Karpas-422 (cell line): ENCODE measurements around the gene PPP2R3B. TPM values are rescaled to one million over a fixed set of nuclear protein-coding genes. Genes with fewer than 3 reads are reported as not detected.

Source experiments
- DNase-seq: peaks from one replicate; pipeline ENCODE4 v3.0.0-alpha.2; 2015
- H2AFZ ChIP-seq: fragments of 200-600 bp; sonication (generic); 2 replicates; pipeline ENCODE4 v1.6.1; 2014; ENCODE audit warnings: antibody characterized with exemption, low read length, mixed read lengths
- H3K27ac ChIP-seq: fragments of 200-600 bp; sonication (generic); 2 replicates; pipeline ENCODE4 v1.5.1; 2014; ENCODE audit warnings: mild to moderate bottlenecking, low read length, moderate library complexity
- H3K27me3 ChIP-seq: fragments of 200-600 bp; sonication (generic); 2 replicates; pipeline ENCODE4 v1.6.1; 2014; ENCODE audit warnings: low read length, mixed read lengths
- H3K36me3 ChIP-seq: fragments of 200-600 bp; sonication (generic); 2 replicates; pipeline ENCODE4 v1.6.1; 2014; ENCODE audit warnings: low read length, mixed read lengths; ENCODE audit not compliant: insufficient read depth
- H3K4me1 ChIP-seq: fragments of 200-600 bp; sonication (generic); 2 replicates; pipeline ENCODE4 v1.6.1; 2014; ENCODE audit warnings: mild to moderate bottlenecking, low read length, mixed read lengths
- H3K4me2 ChIP-seq: fragments of 200-600 bp; sonication (generic); 2 replicates; pipeline ENCODE4 v1.6.1; 2014; ENCODE audit warnings: low read length, low read depth, mild to moderate bottlenecking; ENCODE audit not compliant: poor library complexity, severe bottlenecking
- H3K4me3 ChIP-seq: fragments of 200-600 bp; sonication (generic); 2 replicates; pipeline ENCODE4 v1.5.1; 2014; ENCODE audit warnings: mild to moderate bottlenecking, antibody characterized with exemption, low read length, mixed read lengths
- H3K79me2 ChIP-seq: fragments of 200-600 bp; sonication (generic); 2 replicates; pipeline ENCODE4 v1.6.1; 2014; ENCODE audit warnings: mild to moderate bottlenecking, low read length, mixed read lengths
- H3K9ac ChIP-seq: fragments of 200-600 bp; sonication (generic); 2 replicates; pipeline ENCODE4 v1.6.0; 2014; ENCODE audit warnings: low read length
- H3K9me2 ChIP-seq: fragments of 200-600 bp; sonication (generic), shearing (Covaris generic); replicated peaks from 2 replicates; pipeline ENCODE4 v1.6.0; 2014; ENCODE audit warnings: mild to moderate bottlenecking, low read length, moderate library complexity; ENCODE audit not compliant: insufficient read depth
- H3K9me3 ChIP-seq: fragments of 300-700, 200-600 bp; sonication (generic); 2 replicates; pipeline ENCODE4 v1.6.1; 2014; ENCODE audit warnings: low read length, mixed read lengths
- H4K20me1 ChIP-seq: fragments of 200-600 bp; sonication (generic); 2 replicates; pipeline ENCODE4 v1.6.1; 2014; ENCODE audit warnings: mild to moderate bottlenecking, antibody characterized with exemption, low read length, low read depth; ENCODE audit not compliant: insufficient read depth
- total RNA-seq: library from RNA; depleted of rRNA; stranded (reverse); fragments of >200 nt; shearing (Covaris generic); gene quantifications from 2 replicates; pipeline ENCODE4 v1.2.3, GENCODE V29; 2014; ENCODE audit warnings: low replicate concordance

PPP2R3B gene
- total RNA-seq, 1 experiment from 2014 or later: 23.2 TPM

DNA sequence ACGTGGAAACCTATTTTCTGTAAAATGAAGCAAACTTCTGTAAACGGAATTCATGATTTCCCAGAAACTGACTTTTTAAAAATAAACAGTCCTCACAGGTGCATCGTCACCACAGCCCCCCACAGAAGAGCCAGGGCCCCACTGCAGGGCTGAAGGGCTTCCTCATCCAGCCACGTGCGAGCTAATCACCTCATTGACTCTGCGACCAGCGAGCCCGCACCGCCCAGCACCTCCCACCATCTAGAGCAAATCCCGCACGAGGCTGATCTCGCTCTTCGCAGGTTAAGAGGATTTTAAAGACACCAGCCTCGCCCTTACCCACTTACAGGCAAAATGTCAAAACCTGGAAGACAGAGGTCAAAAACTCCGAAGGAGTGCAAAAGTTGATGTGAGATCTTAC, 14.8 kb downstream of the PPP2R3B start:
- Histone ChIP-seq H3K27me3 (no peaks in the 10 kb centered on the region), H3K4me1 (peaks cover 59% of the 10 kb centered on the region), H2AFZ (no peak overlapping the region), H3K27ac (peak overlapping the region; percentile 100), H3K4me3 (no peak overlapping the region), H4K20me1 (no peaks in the 10 kb centered on the region), H3K79me2 (peaks cover 80% of the 10 kb centered on the region), H3K9ac (peak overlapping the region; percentile 79; the same call in 1 of the 2 replicates), H3K36me3 (peaks cover 9% of the 10 kb centered on the region; the same call in 1 of the 2 replicates), H3K9me3 (no peaks in the 10 kb centered on the region), H3K9me2 (no peaks in the 10 kb centered on the region), H3K4me2 (peak overlapping the region; percentile 97)
- peak; percentile 82 for DNase-seq

DNA sequence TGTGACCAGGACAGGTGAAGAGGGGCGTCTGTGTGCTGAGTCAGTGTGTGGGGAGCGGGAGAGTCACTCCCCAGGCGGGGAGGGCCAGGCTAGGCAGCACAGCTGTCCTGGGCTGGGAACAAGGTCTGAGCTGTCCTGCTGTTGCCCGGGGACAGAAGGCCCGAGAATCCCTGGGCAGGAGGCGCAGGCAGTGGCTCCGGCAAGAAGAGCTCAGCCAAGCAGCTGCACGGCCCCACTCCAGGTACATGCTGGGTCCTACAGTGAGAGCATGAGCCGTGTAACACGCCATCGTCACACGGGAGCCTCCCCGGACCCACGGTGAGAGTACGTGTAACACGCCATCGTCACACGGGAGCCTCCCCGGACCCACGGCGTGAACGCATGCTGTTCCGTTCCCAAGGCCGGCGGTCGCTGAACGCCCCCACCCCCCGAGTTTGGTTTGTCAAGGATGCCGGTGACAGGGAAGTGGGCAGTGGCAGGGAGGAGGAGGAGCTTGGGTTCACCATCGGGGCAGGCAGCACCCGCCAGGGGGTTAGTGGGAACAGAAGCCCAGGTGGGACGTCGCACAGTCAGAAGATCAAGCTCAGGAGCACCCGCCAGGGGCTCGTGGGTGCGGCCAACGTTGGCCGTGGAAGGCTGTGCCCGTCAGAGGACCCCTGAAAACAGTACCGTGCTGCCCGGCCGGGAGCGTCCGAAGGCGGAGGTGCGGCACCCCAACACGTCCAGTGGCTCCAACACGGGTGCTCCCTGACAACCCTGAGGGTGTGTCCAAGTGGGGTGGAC, 15.6 kb downstream of the PPP2R3B start:
- Histone ChIP-seq H3K9me3 (no peaks in the 10 kb centered on the region), H3K4me2 (peak overlapping the region; percentile 97), H4K20me1 (no peaks in the 10 kb centered on the region), H3K9ac (peak overlapping the region; percentile 79), H3K27ac (peak overlapping the region; percentile 100), H3K4me1 (peaks cover 59% of the 10 kb centered on the region), H2AFZ (no peak overlapping the region), H3K4me3 (peak overlapping the region; percentile 28; the same call in 1 of the 2 replicates), H3K9me2 (no peaks in the 10 kb centered on the region), H3K27me3 (no peaks in the 10 kb centered on the region), H3K79me2 (peaks cover 81% of the 10 kb centered on the region), H3K36me3 (peaks cover 10% of the 10 kb centered on the region; the same call in 1 of the 2 replicates)
- DNase-seq: no peak

DNA sequence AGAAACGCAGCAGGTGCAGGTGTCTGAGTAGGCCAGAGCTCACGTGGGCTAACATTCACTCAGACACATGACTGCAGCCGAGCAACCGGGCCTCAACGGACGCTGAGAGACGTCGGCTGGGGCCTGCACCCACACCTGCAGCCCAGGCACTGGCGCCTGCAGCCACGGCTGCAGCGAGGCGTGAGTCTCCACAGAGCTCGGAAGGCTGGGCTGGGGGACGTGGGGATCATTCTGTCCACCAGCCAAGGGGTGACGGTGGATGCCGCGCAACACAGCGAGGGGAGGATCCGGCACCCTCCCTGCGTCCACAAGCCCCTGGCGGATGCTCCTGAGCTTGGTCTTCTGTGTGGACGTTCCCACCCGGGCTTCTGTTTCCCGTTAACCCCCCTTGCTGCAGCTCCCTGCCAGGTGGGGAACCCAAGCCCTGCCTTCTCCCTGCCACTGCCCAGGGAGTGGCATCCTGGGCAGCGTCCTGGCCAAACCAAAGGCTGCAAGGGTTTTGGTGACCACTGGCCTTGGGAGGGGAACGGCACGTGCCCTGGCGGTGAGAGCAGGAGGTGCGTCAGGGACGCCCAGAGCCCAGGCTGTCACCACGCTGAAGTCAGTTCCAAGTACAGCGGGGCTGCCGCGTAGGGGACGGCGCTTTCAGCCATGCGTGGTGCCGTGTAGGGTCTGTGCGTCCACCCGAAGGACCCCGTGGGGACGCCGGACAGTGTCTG, 16.3 kb downstream of the PPP2R3B start:
- Histone ChIP-seq H3K9ac (peak overlapping the region; percentile 79), H3K4me2 (peak overlapping the region; percentile 97), H3K9me3 (no peaks in the 10 kb centered on the region), H2AFZ (no peak overlapping the region), H4K20me1 (no peaks in the 10 kb centered on the region), H3K9me2 (no peaks in the 10 kb centered on the region), H3K36me3 (peaks cover 10% of the 10 kb centered on the region; the same call in 1 of the 2 replicates), H3K27ac (peak overlapping the region; percentile 100), H3K4me3 (peak overlapping the region; percentile 66; the same call in 1 of the 2 replicates), H3K27me3 (no peaks in the 10 kb centered on the region), H3K79me2 (peaks cover 76% of the 10 kb centered on the region), H3K4me1 (peaks cover 59% of the 10 kb centered on the region)
- peak; percentile 90 for DNase-seq

DNA sequence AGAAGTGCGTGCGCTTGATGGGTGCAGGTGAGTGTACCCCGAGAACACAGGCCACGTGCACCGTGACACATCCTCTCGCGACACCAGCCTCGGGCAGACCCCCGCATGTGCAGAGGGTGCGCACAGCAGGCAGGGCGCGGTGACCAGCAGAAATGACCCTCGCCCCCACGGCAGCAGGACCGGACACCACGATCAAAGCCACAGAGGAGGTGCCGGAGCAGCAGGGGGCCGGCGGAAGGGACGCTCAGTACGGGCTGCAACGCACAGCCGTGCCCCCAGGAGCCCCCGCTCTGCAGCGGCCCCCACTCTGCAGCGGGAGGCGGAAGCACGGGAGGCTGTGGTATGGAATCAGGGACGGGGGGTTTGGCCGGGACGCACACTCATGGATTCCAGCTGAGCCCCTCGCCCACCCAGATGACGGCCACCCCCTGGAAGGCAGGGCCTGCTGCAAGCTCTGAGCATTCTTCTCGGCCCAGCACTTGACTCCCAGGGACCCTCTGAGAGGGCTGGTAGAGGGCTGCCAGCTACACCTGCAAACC, 17.1 kb downstream of the PPP2R3B start:
- Histone ChIP-seq H3K79me2 (peaks cover 69% of the 10 kb centered on the region), H3K36me3 (peaks cover 10% of the 10 kb centered on the region; the same call in 1 of the 2 replicates), H3K4me3 (peak overlapping the region; percentile 66), H3K9me3 (no peaks in the 10 kb centered on the region), H3K4me2 (peak overlapping the region; percentile 97), H4K20me1 (no peaks in the 10 kb centered on the region), H3K9ac (peak overlapping the region; percentile 79), H3K27me3 (no peaks in the 10 kb centered on the region), H2AFZ (no peak overlapping the region), H3K27ac (peak overlapping the region; percentile 100), H3K9me2 (no peaks in the 10 kb centered on the region), H3K4me1 (peaks cover 59% of the 10 kb centered on the region)
- DNase-seq: no peak

DNA sequence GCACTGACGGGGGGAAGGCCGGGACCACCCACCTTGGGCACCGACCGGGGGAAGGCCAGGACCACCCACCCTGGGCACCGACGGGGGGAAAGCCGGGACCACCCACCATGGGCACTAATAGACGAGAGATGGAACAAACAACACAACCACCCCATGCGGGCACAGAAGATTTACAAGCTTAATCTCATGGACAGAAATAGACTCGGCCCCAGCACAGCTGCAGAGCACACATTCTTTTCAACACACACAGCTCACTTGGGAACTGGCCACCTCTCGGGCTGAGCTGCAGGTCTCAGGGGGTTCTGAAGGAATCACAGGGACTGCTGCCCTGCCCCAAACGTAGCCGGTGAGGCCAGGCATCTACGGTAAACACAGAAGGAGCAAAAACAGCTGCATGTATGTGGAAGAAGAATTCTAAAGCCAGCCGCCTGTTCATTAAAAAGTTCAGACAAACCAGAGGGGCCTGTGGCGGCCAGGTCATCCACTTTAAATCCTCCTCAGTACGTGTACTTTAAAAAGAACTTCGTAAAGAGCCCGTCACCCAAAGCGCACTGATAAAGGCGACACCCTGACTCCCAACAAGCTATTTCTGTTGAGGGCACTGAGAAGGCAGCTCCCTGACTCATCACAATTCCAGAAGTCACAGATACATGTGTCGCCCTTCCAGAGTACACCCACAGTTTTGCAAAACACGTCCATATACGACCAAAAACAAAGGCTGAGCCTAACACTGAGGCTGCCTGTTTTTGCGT, 17.7 kb downstream of the PPP2R3B start:
- peaks cover 12% of the 10 kb centered on the region; the same call in 1 of the 2 replicates for H3K36me3 ChIP-seq
- H2AFZ ChIP-seq: no peak overlapping the region
- DNase-seq: peak; percentile 93
- H3K27ac ChIP-seq: peak overlapping the region; percentile 100
- peaks cover 59% of the 10 kb centered on the region for H3K4me1 ChIP-seq
- H3K4me3 ChIP-seq: peak overlapping the region; percentile 66
- H4K20me1 ChIP-seq: no peaks in the 10 kb centered on the region
- peak overlapping the region; percentile 97 for H3K4me2 ChIP-seq
- H3K27me3 ChIP-seq: no peaks in the 10 kb centered on the region
- no peaks in the 10 kb centered on the region for H3K9me2 ChIP-seq
- H3K9ac ChIP-seq: peak overlapping the region; percentile 79
- H3K79me2 ChIP-seq: peaks cover 65% of the 10 kb centered on the region
- H3K9me3 ChIP-seq: no peaks in the 10 kb centered on the region; the same call in 1 of the 2 replicates

DNA sequence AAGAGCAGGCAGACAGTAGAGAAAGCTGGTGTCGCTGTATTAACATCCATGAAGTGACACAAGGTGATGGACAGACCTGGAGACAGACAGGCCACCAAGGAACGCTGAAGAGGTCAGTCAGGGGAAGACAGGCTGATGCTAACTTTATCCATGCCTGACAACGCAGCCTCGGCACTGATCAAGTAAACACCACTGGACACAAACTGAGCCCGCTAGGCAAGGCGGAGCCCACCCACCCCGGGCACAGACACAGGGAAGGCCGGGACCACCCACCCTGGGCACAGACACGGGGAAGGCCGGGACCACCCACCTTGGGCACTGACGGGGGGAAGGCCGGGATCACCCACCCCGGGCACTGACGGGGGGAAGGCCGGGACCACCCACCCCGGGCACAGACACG, 18.8 kb downstream of the PPP2R3B start:
- Histone ChIP-seq H3K4me2 (no peak overlapping the region), H2AFZ (no peak overlapping the region), H3K27ac (peak overlapping the region; percentile 100), H3K9me2 (no peaks in the 10 kb centered on the region), H3K4me3 (no peak overlapping the region), H3K9ac (no peak overlapping the region), H3K9me3 (peaks cover 6% of the 10 kb centered on the region; the same call in 1 of the 2 replicates), H3K79me2 (peaks cover 71% of the 10 kb centered on the region), H3K36me3 (peaks cover 19% of the 10 kb centered on the region; the same call in 1 of the 2 replicates), H4K20me1 (no peaks in the 10 kb centered on the region), H3K27me3 (no peaks in the 10 kb centered on the region), H3K4me1 (peaks cover 56% of the 10 kb centered on the region)
- DNase-seq: no peak

DNA sequence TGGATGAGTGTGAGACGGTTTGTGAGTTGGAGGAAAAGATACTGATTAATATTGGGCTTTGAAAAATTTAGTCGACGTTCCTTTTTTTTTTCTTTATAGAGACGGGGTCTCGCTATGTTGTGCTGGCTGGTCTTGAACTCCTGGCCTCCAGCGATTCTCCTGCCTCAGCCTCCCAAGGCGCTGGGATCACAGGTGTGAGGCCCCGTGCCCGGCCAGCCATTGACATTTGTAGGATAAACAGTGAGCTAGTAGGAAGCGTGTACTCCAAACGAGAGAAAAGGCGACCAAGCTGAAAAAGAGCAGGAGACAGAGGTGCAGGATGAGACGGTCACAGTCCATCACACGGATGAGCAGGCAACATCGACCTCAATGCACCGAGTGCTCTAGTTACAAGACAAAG, 19.4 kb downstream of the PPP2R3B start:
- Histone ChIP-seq H3K79me2 (peaks cover 71% of the 10 kb centered on the region), H3K27ac (peak overlapping the region; percentile 100), H3K36me3 (peaks cover 19% of the 10 kb centered on the region; the same call in 1 of the 2 replicates), H3K4me2 (no peak overlapping the region), H2AFZ (no peak overlapping the region), H3K9me2 (no peaks in the 10 kb centered on the region), H3K27me3 (no peaks in the 10 kb centered on the region), H4K20me1 (no peaks in the 10 kb centered on the region), H3K9me3 (peaks cover 6% of the 10 kb centered on the region; the same call in 1 of the 2 replicates), H3K9ac (no peak overlapping the region), H3K4me1 (peaks cover 51% of the 10 kb centered on the region), H3K4me3 (no peak overlapping the region)
- no peak for DNase-seq
